CD4-positive, alpha-beta T cell (primary cell): Measurements from ENCODE around the gene LRTM1. TPM values are rescaled to one million over a fixed set of nuclear protein-coding genes. Genes with fewer than 3 reads are reported as not detected.
A peak's percentile ranks its signal among the peaks of the same experiment; 100 is the strongest.

ENCODE experiments used
- ATAC-seq: fragments of 200-7000 bp; cut with Tn5 transposase; one replicate; pipeline ENCODE4 v1.10.0; 2022; ENCODE audit warnings: mild to moderate bottlenecking; ENCODE audit not compliant: poor library complexity
- CTCF ChIA-PET: fragments of 350-600 bp; sonication (Branson Sonifier 250); formaldehyde crosslinking; loops from one replicate; lab custom pipeline; 2021; ENCODE audit warnings: antibody characterized with exemption, inconsistent platforms; lab: Charles Lee
- POLR2A ChIA-PET: fragments of 350-600 bp; sonication (Branson Sonifier 250); formaldehyde crosslinking; loops from one replicate; lab custom pipeline; 2021; ENCODE audit warnings: antibody characterized with exemption, inconsistent platforms; lab: Charles Lee
- DNase-seq, 14 experiments: peaks; one replicate each; pipeline ENCODE4 v3.0.0-alpha.2; 2013 to 2020; ENCODE audit warnings: mixed read lengths in 2 of 14
- H3K27ac ChIP-seq, 2 donors: one replicate each; pipeline versions ENCODE4 v1.5.1 to v1.7.0; 2013; ENCODE audit warnings: low read length in 2 of 2, low read depth in 1 of 2, mild to moderate bottlenecking in 1 of 2
- H3K27me3 ChIP-seq, 2 experiments: 1 replicate in 1 of 2; 2 replicates in 1 of 2; pipeline versions ENCODE4 v1.6.1 to v1.7.0; 2013; ENCODE audit warnings: low read length in 2 of 2, control low read depth in 1 of 2, mild to moderate bottlenecking in 1 of 2, moderate library complexity in 1 of 2; ENCODE audit not compliant: insufficient read depth in 2 of 2, control insufficient read depth in 1 of 2
- H3K36me3 ChIP-seq: one replicate; pipeline ENCODE4 v1.6.1; 2013; ENCODE audit warnings: low read length, control low read depth; ENCODE audit not compliant: insufficient read depth
- H3K4me1 ChIP-seq: one replicate; pipeline ENCODE4 v1.6.1; 2013; ENCODE audit warnings: low read length, control low read depth; ENCODE audit not compliant: insufficient read depth
- H3K4me3 ChIP-seq: one replicate; pipeline ENCODE4 v1.5.1; 2013; ENCODE audit warnings: mild to moderate bottlenecking, low read length, moderate library complexity
- H3K9me3 ChIP-seq, 2 experiments: 1 replicate in 1 of 2; 2 replicates in 1 of 2; pipeline versions ENCODE4 v1.6.1 to v1.7.0; 2013; ENCODE audit warnings: low read length in 2 of 2, mild to moderate bottlenecking in 2 of 2, control low read depth in 1 of 2, moderate library complexity in 1 of 2; ENCODE audit not compliant: control insufficient read depth in 1 of 2, insufficient read depth in 1 of 2
- H3K27ac Mint-ChIP-seq: one replicate; pipeline ENCODE4 v1.8.0; 2020; ENCODE audit warnings: mixed read lengths
- H3K27me3 Mint-ChIP-seq: one replicate; pipeline ENCODE4 v1.8.0; 2021; ENCODE audit warnings: mixed read lengths
- H3K36me3 Mint-ChIP-seq: one replicate; pipeline ENCODE4 v1.8.0; 2021; ENCODE audit warnings: low read depth, mixed read lengths
- H3K4me1 Mint-ChIP-seq: one replicate; pipeline ENCODE4 v1.8.0; 2021; ENCODE audit warnings: low read depth, mixed read lengths
- H3K4me3 Mint-ChIP-seq: one replicate; pipeline ENCODE4 v1.8.0; 2020; ENCODE audit warnings: mild to moderate bottlenecking, mixed read lengths
- H3K9me3 Mint-ChIP-seq: one replicate; pipeline ENCODE4 v1.8.0; 2020; ENCODE audit warnings: mixed read lengths
- intact Hi-C, 2 experiments: fragments of 100-400 bp; cut with DNase I in 1 of 2; cut with micrococcal nuclease in 1 of 2; formaldehyde crosslinking; loops; one replicate each; pipeline versions ENCODE4 v1.15.1 to v1.9.0; 2023 to 2025; cut with DNase I, micrococcal nuclease
- total RNA-seq, 174 experiments: library from RNA in 2 of 174; stranded (reverse) in 2 of 174; gene quantifications; one replicate each; pipeline ENCODE4 v1.2.3 and lab custom pipeline; 2021 to 2026
- TF ChIP-seq, protein P1 (sequence below): fragments of 200-600 bp; IDR thresholded peaks from one replicate; pipeline ENCODE4 v1.8.0; 2022; ENCODE audit warnings: antibody characterized with exemption, mild to moderate bottlenecking

Gene LRTM1
- total RNA-seq, 2 experiments from 2014 or later = not detected

DNA sequence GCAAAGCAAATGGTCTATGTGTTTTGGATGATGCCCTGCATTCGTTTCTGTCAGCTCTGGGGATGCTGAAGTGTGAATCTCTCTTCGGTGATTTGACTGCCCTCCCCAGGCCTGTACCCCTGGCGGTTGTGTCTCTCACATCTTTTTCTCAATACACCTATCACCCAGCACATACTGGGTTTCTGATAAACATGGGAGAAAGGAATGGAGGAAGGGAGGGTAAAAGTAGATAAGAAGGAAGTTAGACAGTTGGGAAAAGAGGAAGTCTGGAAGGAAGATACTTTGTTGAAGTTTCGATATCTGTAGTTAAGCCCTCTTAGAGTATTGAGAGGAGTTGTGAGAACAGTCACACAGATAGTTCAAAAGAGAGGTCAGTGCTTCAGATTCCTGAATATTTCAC, 35.8 kb upstream of the LRTM1 start:
- no peaks in the 10 kb centered on the region for H3K36me3 Mint-ChIP-seq
- H3K4me3 ChIP-seq = no peak overlapping the region
- TF ChIP-seq, protein P1, sequence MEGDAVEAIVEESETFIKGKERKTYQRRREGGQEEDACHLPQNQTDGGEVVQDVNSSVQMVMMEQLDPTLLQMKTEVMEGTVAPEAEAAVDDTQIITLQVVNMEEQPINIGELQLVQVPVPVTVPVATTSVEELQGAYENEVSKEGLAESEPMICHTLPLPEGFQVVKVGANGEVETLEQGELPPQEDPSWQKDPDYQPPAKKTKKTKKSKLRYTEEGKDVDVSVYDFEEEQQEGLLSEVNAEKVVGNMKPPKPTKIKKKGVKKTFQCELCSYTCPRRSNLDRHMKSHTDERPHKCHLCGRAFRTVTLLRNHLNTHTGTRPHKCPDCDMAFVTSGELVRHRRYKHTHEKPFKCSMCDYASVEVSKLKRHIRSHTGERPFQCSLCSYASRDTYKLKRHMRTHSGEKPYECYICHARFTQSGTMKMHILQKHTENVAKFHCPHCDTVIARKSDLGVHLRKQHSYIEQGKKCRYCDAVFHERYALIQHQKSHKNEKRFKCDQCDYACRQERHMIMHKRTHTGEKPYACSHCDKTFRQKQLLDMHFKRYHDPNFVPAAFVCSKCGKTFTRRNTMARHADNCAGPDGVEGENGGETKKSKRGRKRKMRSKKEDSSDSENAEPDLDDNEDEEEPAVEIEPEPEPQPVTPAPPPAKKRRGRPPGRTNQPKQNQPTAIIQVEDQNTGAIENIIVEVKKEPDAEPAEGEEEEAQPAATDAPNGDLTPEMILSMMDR = no peak

DNA sequence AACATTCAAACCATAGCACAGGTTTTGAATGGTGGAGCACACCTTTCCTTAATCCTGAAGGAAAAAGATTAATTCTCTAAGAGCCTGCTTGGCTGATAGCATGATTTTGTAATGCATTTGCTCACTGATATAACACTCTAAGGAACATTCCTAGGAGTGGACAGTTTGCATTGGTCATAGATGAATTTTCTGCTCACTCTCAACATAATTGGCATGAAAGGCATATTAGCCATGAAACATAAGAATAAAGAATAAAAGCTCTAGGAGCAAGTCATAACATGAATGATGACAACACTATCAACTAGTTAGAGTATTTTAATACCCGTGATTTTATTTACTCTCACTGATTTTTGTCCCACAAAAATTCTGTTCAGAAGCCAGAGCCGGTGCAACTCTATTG, 34.3 kb upstream of the LRTM1 start:
- Mint-ChIP-seq H3K9me3 (no peaks in the 10 kb centered on the region), H3K27me3 (no peaks in the 10 kb centered on the region), H3K4me1 (no peaks in the 10 kb centered on the region), H3K27ac (no peak overlapping the region), H3K4me3 (no peak overlapping the region), H3K36me3 (no peaks in the 10 kb centered on the region)
- H3K9me3 ChIP-seq = peaks cover 0 to 4% of the 10 kb centered on the region in 2 experiments
- no peak overlapping the region for H3K27ac ChIP-seq
- no peaks in the 10 kb centered on the region for H3K36me3 ChIP-seq
- ChIA-PET CTCF (no interaction called here), POLR2A (no interaction called here)
- TF ChIP-seq, protein P1 = no peak
- no peak for ATAC-seq
- no peaks in the 10 kb centered on the region for H3K4me1 ChIP-seq
- intact Hi-C loops = no loop called here
- no peaks in the 10 kb centered on the region for H3K27me3 ChIP-seq
- no peak for DNase-seq
- H3K4me3 ChIP-seq = no peak overlapping the region

More for the DNA sequence above, 35.8 kb upstream of the LRTM1 start:
- no peak overlapping the region for H3K27ac ChIP-seq
- no peaks in the 10 kb centered on the region for H3K4me1 Mint-ChIP-seq
- no peaks in the 10 kb centered on the region for H3K4me1 ChIP-seq
- POLR2A ChIA-PET = no interaction called here
- no peaks in the 10 kb centered on the region for H3K36me3 ChIP-seq
- H3K9me3 ChIP-seq = peaks cover 0 to 4% of the 10 kb centered on the region in 2 experiments
- DNase-seq (peak in 1 of 14 experiments; percentile 2), ATAC-seq (no peak)
- CTCF ChIA-PET = no interaction called here
- H3K27ac Mint-ChIP-seq = no peak overlapping the region
- no peak overlapping the region for H3K4me3 Mint-ChIP-seq
- intact Hi-C loops = no loop called here
- H3K9me3 Mint-ChIP-seq = no peaks in the 10 kb centered on the region
- no peaks in the 10 kb centered on the region for H3K27me3 Mint-ChIP-seq
- no peaks in the 10 kb centered on the region for H3K27me3 ChIP-seq

DNA sequence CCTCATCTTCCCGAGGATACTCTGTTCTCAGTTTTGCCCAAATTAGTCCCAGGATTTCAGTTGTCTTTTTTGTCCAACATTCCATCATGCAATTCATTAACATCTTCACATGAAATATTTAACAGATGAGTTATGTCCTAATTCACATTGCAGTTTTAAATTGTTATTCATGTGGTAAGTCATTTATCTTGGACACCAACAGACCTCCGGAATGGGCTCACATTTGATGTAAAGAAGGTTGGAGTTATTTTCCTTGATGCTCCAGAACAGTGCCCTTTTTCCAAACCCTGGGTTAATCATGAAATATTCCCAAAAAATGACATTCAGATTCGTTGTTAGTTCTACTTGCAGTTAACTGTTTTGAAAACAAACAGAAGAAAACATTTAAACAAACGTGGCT, 32.8 kb upstream of the LRTM1 start:
- no peaks in the 10 kb centered on the region for H3K4me1 Mint-ChIP-seq
- no peak for ATAC-seq
- H3K4me3 Mint-ChIP-seq = no peak overlapping the region
- peaks cover 0 to 4% of the 10 kb centered on the region in 2 experiments for H3K9me3 ChIP-seq
- H3K27ac Mint-ChIP-seq = no peak overlapping the region
- ChIA-PET CTCF (no interaction called here), POLR2A (no interaction called here)
- no peaks in the 10 kb centered on the region for H3K36me3 Mint-ChIP-seq
- no peaks in the 10 kb centered on the region for H3K27me3 Mint-ChIP-seq
- TF ChIP-seq, protein P1 = no peak
- no peak overlapping the region for H3K27ac ChIP-seq
- H3K4me3 ChIP-seq = no peak overlapping the region
- no peaks in the 10 kb centered on the region for H3K9me3 Mint-ChIP-seq
- intact Hi-C loops = no loop called here
- H3K27me3 ChIP-seq = peaks cover 0 to 1% of the 10 kb centered on the region in 2 experiments
- no peak for DNase-seq
- no peaks in the 10 kb centered on the region for H3K4me1 ChIP-seq
- no peaks in the 10 kb centered on the region for H3K36me3 ChIP-seq
